Hindlimb muscle (tissue), 1 donor: ENCODE measurements around the gene EPHB4. TPM values are rescaled to one million over a fixed set of nuclear protein-coding genes. Genes with fewer than 3 reads are reported as not detected.
"Not testable (repeated sequence)": the region's sequence is repeated elsewhere in the genome, so short reads cannot be mapped to it uniquely, and the experiment has no call there.

ENCODE experiments used
- DNase-seq: peaks from one replicate; pipeline ENCODE4 v3.0.0-alpha.2; 2013
- polyA plus RNA-seq: library from polyadenylated mRNA; unstranded; fragments of 120-200 nt; gene quantifications from one replicate; pipeline ENCODE4 v1.2.1, GENCODE V29; 2013; ENCODE audit not compliant: insufficient read length

Gene EPHB4
- polyA plus RNA-seq, 1 donor: 47.2 TPM

- DNase-seq: no peak
These were observed 7.7 kb downstream of the EPHB4 start for GRCh38 chr7:100819586-100819985.

DNA sequence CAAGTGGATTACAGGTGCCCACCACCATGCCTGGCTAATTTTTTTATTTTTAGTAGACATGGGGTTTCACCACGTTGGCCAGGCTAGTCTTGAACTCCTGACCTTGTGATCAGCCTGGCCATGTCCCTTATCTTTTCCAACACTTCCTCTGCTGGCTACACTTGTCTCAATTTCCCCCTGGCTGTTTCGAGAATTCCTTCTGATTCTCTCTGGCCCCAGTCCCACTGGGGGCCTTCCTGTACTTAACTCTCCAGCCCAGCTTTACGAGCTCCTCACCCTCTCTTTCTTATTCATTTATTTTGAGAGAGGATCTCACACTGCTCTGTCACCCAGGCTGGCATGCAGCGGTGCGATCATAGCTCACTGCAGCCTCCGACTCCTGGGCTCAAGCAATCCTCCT is 8.5 kb downstream of the EPHB4 start:
- no peak for DNase-seq

DNA sequence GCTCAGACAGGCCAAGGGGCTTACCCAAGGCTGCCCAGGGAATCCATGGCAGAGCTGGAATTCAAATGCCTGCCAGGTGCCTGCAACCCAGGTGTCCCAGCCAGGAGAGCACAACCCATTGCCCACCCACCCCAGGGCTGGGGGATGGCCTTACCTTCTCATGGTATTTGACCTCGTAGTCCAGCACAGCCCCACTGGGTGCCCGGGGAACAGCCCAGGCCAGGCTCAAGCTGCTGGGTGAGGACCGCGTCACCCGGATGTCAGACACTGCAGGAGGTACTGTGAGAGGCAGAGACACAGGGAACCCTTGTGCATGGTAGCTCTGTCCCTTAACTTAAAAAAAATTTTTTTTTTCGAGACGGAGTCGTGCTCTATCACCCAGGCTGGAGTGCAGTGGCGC is 9.0 kb downstream of the EPHB4 start:
- no peak for DNase-seq

- no peak for DNase-seq
These were observed 10.2 kb downstream of the EPHB4 start for GRCh38 chr7:100817097-100817496.

DNA sequence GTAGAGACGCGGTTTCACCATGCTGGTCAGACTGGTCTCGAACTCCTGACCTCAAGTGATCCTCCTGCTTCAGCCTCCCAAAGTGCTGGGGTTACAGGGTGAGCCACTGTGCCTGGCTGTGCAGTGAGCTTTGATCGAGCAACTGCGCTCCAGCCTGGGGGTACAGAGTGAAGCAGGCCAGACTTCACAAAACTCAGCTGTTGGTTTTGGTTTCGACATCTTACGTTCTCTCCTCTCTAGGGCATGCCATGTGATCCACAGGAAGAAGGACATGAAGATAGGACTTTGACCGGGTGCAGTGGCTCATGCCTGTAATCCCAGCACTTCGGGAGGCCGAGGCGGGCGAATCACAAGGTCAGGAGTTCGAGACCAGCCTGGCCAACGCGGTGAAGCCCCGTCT is 10.8 kb downstream of the EPHB4 start:
- not testable (repeated sequence) for DNase-seq

- DNase-seq: no peak
These were observed 14.6 kb downstream of the EPHB4 start for GRCh38 chr7:100812729-100813128.

DNA sequence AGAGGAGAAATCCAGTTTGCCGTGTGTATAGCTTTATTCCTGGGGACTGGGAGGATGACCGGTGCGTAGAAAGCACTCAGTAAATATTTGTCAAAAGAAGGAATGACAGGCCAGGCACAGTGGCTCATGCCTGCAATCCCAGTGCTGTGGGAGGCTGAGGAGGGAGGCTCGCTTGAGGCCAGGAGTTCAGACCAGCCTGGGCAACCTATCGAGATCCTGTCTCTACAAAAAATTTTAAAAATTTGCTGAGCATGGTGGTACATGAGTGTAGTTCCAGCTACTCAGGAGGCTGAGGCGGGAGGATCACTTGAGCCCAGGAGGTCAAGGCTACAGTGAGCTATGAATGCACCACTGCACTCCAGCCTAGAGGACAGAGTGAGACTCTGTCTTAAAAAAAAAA is 15.8 kb downstream of the EPHB4 start:
- no peak for DNase-seq

DNA sequence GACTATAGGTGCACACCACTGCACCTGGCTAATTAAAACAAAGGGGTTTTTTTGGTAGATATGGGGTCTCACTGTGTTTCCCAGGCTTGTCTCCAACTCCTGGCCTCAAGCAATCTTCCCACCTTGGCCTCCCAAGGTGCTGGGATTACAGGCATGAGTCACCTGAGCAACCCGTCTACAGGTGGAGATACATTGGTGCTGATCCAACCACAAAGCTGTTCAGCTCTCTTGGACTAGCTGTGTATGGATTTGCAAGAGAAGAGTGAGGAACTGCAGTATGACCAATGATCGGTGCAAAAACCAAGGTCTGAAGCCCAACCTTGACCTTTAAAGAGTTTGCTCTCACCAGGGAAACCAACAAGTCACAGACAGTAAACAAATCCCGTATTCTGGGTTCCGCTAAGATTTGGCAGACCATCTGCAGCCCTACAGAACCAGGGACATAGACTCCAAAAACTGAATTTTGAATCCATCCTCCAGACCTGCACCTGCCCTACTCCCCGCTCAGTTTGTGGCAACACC is 18.9 kb downstream of the EPHB4 start:
- no peak for DNase-seq

- not testable (repeated sequence) for DNase-seq
These were observed 20.4 kb downstream of the EPHB4 start for GRCh38 chr7:100806883-100807282.

GRCh38 chr7:100806276-100806675 is 21.0 kb downstream of the EPHB4 start:
- DNase-seq: no peak

DNA sequence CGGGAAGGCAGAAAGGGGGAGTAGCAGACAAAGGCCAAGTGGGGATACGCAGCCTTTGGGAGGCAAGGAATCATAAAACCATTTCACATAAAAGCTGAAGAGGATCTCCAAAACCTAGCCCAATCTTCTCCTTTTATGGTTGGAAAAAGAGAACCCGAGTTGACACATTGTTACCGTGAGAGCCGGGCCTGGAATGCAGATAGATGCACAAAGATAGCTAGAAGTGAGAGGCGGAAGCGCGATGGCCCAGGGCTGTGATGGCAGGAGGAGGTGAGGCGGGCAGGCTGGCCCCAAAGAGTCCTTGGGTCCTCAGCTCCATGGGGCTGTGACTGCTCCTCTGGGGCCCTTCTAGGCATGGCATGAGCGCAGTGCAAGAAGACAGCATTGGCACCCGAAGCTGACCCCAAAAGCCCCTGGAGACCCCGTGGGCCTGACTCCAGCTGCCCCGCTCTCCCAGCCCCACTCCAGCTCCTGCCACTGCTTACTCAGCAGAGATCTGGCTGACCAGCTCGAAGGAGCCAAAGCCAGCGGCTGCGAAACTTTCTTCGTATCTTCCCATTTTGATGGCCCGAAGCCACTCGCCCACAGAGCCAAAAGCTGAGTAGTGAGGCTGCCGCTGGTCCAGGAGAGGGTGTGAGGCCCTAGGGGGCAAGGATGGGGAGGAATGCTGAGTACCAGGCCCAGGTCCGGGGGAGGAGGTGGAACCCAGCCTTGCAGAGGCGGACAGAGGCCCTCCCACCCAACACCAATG is 22.5 kb downstream of the EPHB4 start:
- DNase-seq: no peak

GRCh38 chr7:100803398-100804161 is 23.7 kb downstream of the EPHB4 start:
- DNase-seq: peak; percentile 80

- DNase-seq: no peak
These were observed 24.4 kb downstream of the EPHB4 start for GRCh38 chr7:100802951-100803350.

- no peak for DNase-seq
These were observed 25.3 kb downstream of the EPHB4 start for GRCh38 chr7:100801833-100802568.

DNA sequence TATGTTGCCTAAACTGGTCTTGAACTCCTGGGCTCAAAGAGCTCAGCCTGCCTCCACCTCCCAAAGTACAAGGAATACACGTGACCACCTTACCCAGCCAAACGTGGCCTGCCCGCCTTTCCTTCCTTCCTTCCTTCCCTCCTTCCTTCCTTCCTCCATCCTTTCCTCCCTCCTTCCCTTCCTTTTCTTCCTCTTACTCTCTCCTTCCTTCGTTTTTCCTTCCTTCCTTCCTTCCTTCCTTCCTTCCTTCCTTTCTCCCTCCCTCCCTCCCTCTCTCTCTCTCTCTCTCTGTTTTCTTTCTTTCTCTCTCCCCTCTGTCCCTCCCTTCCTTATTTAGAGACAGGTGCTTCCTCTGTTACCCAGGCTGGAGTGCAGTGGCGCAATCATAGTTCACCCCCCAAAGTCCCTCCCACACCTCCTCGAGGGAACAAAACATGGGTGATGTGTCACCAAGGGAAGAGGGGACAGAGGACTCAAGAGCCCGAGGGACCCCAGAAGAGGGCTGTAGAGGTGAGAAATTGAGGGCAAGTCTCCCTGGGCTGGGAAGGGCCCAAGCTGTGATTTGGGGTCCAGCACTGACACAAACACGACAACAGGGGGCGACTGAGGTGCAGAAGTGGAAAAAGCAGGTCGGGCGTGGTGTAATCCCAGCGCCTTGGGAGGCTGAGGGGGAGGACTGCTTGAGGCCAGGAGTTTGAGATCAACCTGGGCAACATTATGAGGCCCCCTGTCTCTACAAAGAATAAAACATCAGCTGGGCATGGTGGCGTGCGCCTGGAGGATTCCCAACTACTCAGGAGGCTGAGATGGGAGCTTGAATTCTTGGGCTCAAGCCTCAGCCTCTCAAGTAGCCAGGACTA is 28.1 kb downstream of the EPHB4 start:
- DNase-seq: peak; percentile 34

- DNase-seq: no peak
These were observed 32.6 kb downstream of the EPHB4 start for GRCh38 chr7:100794741-100795140.

- DNase-seq: no peak
These were observed 33.3 kb downstream of the EPHB4 start for GRCh38 chr7:100793806-100794660.

DNA sequence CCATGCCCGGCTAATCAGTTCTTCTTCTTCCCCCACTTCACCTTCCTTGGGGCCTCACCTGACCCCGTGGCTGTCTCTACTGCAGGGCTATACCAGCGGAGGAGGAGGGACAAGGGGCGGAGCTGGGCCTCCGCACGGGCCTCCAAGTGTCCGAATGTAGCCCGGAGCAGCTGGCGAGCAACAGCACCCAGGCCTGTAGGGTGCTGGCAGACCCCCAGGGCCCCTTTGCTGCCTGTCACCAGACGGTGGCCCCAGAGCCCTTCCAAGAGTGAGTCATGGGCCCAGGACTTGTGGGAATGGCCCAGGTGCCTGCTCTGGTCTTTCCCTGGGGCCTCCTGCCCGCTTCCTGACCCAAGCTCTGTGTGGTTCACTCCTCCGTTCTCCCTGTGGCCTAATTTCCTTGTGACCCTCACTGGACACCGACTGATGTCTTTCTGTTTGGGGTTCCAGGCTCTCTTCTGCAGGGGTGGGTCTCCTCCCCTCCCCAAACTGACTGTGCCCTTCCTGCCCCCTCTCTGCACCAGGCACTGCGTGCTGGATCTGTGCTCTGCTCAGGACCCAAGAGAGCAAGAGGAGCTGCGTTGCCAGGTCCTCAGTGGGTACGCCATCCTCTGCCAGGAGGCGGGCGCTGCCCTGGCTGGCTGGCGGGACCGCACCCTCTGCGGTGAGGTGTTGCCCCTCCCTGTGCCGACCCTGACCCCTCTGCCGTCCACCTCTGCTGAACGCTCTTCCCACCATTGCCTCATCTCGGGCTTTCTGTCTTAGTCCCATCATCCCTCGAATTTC is 35.2 kb downstream of the EPHB4 start:
- no peak for DNase-seq

GRCh38 chr7:100789055-100789454 is 38.3 kb downstream of the EPHB4 start:
- no peak for DNase-seq

GRCh38 chr7:100786323-100786722 is 41.0 kb downstream of the EPHB4 start:
- DNase-seq: no peak
